GM13977 (cell line): Measurements from ENCODE around the gene UPP2.

ENCODE experiments used
- DNase-seq: peaks from one replicate; pipeline ENCODE4 v3.0.0; 2012; ENCODE audit warnings: low spot score
- CTCF ChIP-seq: IDR thresholded peaks from 2 replicates; pipeline ENCODE4 v1.5.1; 2012; ENCODE audit warnings: mild to moderate bottlenecking, control low read depth; ENCODE audit not compliant: insufficient read depth; ENCODE audit errors: extremely low read depth, missing control alignments
- in situ Hi-C: fragments of 300-500 bp; cut with MboI; formaldehyde crosslinking; loops from one replicate; pipeline ENCODE4 v1.12.0; 2022; ENCODE audit warnings: low sequenced_read_pairs, low pct_unique_long_range_greater_than_20kb, mixed read lengths, inconsistent platforms; ENCODE audit not compliant: unreplicated experiment

The UPP2 gene

GRCh38 chr2:158091647-158092046 is 10.0 kb upstream of the UPP2 start:
- in situ Hi-C loops: no loop called here
- DNase-seq: no peak
- no peak for TF ChIP-seq CTCF

DNA sequence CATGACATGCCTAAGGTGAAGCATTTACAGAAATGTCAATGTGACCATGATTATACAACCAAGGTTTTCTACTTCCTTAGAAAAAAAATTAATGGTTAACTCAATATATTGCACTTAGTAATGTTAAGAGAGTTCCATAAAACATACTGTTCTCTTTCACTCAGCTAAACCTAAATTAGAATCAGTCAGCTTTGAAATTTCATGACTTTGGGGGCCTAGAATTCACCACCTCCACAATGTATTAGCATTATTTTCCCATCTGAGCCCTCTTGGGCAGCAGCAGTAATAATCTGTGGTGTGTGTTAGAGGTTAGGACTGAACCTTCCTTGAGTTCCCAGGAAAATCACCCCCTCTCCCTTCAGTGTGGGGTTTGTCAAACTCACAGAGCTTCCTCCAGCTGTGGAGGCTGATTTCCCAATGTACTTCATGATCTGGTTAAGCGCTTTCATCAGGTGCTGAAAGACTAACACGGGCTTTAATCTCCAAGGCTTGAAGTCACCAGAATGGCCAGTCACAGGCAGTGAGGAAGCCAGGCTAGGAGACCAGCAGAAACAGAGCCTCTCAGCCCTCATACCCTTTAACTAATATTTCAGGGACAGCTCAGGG is 7.1 kb upstream of the UPP2 start:
- no peak for TF ChIP-seq CTCF
- in situ Hi-C loops: no loop called here
- DNase-seq: no peak

GRCh38 chr2:158095269-158095668 is 6.4 kb upstream of the UPP2 start:
- in situ Hi-C loops: no loop called here
- no peak for DNase-seq
- no peak for TF ChIP-seq CTCF

DNA sequence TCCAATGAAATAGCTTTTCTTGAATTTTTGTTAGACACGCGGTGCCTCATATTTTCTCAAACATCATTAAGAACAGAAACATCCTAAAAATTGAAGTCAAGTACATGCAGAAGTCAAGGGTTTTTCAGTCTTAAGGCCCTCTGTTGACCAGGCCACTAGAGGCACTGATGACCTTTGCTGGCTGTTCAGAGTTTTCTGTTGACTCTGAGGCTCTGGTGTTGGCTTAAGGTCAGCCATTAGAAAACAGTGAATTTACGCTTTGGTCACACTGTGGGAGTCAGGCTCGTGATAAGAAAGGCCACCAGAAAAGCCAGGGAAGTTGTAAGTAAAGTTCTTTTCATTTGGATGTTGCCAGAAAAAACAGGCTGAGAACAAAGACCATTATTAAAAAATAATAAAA is 5.8 kb upstream of the UPP2 start:
- TF ChIP-seq CTCF: no peak

GRCh38 chr2:158097481-158097880 is 4.2 kb upstream of the UPP2 start:
- in situ Hi-C loops: no loop called here
- DNase-seq: no peak
- TF ChIP-seq CTCF: no peak

More for the DNA sequence above, 5.8 kb upstream of the UPP2 start:
- in situ Hi-C loops: no loop called here
- no peak for DNase-seq

GRCh38 chr2:158098178-158098577 is 3.5 kb upstream of the UPP2 start:
- in situ Hi-C loops: no loop called here
- DNase-seq: no peak
- no peak for TF ChIP-seq CTCF

DNA sequence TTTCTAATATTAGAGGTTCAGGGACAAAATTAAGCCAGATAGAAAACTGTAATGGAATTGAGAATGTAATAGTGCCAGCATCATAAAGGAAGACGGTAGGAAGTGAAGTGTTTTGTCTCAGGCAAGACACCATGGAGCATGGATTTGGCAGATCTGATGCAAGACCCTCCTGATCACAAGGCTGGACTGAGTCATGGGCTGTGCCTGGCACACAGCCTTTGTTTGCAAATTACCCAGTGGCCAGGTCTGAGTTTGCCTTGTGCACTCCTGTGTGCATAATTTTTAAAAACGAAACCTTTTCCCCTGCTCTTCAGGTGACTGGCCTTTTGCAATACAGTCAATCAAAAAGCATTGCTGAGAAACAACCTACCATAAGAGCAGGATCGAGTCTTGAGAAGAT is 2.0 kb upstream of the UPP2 start:
- no peak for DNase-seq
- in situ Hi-C loops: no loop called here
- TF ChIP-seq CTCF: no peak
